Urothelium cell line (cell line): ENCODE results near the gene ZNF451.

Source experiments
- DNase-seq: peaks from one replicate; pipeline ENCODE4 v3.0.0; 2011; ENCODE audit warnings: low spot score, mixed read lengths
- FAIRE-seq: peaks from 2 replicates; lab custom pipeline; 2011; peaks lifted over from hg19 to GRCh38; lab: Jason Lieb, UNC

Gene ZNF451

DNA sequence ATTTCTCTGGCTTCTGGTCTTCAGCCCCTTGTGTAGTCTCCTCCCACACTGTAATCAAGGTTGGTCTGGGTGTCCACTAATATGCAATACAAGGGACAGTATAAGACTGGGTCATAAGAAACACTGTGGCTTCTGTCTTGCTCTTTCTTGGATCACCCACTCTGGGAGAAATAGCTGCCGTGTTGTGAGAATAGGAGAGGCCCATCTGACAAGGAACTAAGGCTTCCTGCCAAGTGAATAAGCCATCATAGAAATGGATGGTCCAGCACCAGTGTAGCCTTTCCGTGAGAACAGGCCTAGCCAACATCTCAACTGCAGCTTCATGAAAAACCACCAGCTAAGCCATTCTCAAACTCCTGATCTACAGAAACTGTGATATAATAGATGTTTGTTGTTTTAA lies 105.5 kb downstream of the ZNF451 start:
- DNase-seq (no peak), FAIRE-seq (no peak)

DNA sequence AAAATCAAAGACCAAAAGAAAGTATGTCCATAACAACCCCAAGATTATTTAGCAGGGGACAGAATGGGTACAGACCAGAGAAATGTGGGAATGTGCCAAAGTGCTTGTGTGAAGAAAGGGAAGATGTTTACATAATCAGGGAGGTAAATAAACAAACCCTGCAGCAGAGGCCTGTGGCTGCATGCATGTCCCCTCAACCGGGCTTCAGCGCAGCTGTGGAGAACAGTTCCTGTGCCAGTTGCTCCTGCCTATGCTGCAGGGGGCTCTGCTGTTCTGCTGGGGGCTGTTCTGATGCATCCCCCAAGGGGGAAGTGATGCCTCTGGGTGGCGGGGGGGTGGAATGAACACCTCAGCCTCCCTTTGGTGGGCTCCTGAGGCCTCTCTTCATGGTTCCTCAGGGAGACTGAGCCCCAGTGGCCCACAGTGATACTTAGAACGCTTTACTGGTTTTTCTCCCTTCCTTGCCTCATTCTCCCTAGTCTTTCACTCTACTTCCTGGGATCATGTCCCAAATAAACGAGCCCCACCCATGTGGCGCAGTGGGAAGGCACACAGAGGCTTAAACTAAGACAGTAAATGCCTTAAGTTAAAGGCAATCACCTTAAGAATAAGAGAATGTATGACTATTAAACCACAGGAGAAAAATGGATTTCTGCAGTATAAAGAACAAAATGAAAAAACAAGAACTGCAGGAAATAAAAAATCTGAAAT lies 109.1 kb downstream of the ZNF451 start:
- DNase-seq (no peak), FAIRE-seq (no peak)

DNA sequence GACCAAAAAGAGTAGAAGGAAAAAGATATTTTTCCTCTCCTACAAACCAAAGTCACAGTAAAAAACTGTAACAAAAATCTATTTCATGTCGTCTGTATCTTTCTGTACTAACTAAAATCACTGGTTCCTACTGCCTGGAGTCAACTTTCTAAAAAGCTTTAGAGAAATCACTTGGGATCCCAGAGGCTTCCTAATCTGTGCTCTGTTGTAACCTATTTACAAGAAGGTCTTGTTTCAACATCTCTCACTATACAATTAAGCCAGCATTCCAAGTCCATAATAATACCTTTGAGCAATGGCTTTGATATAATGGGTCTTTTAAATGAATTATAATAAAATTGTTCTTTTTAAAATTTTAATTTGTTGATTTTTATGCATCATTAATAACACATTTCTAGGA lies 111.7 kb downstream of the ZNF451 start:
- DNase-seq (no peak), FAIRE-seq (no peak)

DNA sequence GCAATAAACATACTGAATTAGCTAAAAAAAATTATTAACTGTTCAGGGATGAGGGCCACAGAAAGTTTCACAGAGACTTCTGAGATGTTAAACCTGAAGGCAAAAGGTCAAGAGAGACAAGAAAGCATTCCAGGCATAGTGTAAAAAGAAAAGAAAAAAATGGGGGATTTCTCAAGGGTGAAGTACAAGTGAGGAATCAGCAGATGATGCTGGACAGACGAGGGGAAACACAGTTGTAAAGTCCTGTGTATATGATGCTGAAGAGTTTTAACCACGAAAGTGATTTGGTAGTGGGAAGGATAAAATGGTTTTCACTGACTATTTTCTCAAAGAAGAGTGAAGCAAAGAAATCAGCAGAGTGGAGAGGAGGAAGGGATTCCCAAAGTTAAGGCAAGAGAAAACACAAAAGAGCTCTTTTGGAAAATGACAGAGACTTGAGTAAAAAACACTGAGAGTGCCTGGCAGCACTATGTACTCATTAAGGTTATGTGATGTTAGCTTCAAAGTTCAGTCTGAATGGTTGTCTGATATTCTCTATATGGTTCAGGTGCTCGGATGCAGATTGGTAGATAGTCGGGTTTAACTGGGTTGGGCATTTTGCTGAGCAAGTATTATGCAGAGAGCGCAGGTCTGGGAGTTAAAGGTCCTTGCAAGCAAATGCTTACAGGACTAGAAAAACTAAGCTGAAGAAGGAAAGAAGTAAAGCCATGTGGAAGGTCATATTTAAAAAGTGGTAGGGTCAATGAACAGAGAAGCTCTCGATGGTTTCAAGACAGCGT lies 115.8 kb downstream of the ZNF451 start:
- no peak for FAIRE-seq

DNA sequence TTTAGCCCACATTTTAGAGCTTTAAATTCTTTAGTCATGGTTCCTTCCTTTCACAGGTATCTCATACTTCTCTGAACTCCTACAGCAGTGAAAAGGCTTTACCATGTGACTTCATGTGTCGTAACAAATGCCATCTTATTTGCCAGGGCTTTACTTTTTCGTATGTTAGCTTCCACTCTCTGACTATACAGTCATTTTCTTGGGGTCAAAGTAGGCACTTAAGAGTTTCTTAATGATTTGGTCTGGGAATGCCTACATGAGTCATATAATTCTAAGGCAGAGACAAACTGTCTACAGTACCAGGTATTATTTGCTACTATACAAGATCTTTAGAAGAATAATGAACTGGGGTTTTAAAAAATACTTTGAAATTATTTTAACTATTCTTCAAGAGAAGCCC lies 117.2 kb downstream of the ZNF451 start:
- DNase-seq (no peak), FAIRE-seq (no peak)

More for the DNA sequence above, 115.8 kb downstream of the ZNF451 start:
- no peak for DNase-seq

DNA sequence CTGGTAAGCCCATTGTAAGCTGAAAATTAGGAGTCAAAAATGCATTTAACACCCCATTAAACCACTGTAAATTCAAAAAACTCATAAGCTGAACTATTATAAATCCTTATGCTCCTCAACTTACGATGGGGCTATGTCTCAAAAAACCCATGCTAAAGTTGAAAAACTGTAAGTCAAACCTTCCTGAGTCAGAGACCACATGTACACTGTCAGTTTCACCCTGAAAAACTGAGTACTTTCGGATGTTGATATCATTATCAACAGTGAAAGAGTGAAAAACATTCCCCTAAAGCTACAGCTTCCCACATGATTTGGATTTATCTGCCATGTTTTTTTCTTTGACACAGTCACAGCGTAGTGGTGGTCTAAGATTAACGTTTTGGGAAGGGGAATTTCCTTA lies 117.9 kb downstream of the ZNF451 start:
- FAIRE-seq (no peak), DNase-seq (no peak)

DNA sequence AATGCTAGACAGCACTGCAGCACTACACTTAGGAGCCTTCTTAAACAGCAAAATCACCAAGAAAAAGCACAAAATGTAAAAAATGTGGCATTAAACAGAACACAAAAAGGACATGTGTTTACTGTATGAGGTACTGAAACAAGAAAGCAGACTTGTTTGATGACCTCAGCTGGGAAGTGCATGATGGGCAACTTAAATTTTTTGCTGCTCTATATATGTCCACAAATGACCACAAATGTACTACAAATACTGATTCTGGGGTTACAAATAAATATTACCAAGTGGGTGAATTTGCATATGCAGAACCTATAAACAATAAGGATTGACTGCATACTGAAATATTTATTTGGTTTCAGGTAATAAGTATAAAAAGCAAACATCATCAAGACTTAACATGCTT lies 119.0 kb downstream of the ZNF451 start:
- DNase-seq: no peak
- FAIRE-seq: no peak

DNA sequence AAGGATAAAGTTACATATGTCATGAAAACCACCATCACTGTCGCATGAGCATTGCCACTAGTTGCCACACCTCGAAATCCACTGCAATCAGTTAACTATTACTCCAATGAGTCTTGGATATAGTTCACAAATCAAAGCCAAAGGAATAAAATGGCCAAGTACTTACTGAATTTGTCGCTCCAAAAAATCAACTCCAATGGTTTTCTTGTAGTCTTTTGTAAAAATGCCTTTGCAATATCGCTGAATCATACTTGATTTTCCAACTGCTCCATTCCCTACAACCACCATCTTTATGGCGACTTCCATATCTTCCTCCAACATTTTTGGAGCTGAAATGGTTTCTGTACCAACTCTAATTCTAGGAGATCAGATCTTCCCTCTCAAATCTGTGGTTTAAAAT lies 120.1 kb downstream of the ZNF451 start:
- FAIRE-seq (no peak), DNase-seq (no peak)

DNA sequence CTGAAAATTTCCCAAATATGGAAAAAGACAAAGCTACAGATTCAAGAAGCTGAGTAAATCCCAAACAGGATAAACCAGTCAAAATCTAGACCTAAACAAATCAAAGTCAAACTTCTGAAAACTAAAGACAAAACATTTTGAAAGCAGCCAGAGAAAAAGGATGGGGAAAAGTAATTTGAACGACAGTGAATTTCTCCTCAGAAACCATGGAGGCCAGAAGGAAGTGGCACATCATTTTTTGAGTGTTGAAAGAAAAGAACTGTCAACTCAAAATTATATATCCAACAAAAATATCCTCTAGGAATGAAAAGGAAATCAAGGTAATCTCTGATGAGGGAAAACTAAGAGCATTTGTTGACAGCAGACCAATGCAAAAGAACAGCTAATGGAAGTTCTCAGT lies 125.3 kb downstream of the ZNF451 start:
- FAIRE-seq (no peak), DNase-seq (no peak)

DNA sequence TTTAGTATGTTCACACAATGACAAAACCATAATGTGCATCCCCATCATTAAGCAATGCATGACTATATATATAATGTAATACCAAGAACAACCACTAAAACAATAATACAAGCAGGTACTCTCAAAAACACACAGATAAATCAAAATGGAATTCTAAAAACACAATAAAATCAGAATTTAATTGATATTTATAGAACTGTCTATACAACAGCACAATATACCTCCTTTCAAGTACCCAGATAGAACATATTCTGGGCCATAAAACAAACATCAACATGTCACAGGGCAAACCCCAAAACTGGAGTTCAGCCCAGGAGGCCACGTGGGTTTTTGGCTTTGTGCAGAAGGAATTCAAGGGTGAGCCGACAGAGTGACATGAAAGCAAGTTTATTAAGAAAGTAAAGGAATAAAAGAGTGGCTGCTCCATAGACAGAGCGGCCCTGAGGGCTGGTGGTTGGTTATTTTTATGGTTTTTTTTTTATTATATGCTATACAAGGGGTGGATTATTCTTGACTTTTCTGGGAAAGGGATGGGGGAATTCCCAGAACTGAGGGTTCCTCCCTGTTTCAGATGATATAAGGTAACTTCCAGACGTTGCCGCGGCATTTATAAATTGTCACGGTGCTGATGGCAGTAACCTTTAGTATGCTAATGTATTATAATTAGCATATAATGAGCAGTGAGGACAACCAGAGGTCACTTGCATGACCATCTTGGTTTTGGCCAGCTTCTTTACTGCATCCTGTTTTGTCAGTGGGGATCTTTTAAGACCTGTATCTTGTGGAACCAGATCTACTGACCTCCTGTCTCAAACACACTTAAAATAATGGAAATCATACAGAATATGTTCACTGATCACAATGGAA lies 126.5 kb downstream of the ZNF451 start:
- no peak for DNase-seq
- FAIRE-seq: no peak

DNA sequence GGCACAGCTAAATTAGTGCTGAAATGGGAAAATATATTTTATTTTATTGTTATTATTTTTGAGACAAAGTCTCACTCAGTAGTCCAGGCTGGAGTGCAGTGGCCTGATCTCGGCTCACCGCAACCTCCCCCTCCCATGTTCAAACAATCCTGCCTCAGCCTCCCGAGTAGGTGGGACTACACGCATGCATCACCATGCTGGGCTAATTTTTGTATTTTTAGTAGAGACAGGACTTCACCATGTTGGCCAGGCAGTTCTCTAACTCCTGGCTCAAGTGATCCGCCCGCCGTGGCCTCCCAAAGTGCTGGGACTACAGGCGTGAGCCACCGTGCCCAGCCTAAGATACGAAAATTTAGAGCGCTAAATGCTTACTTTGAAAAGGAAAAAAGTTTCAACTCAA lies 127.3 kb downstream of the ZNF451 start:
- FAIRE-seq (no peak), DNase-seq (no peak)
